ENCODE results near the gene PINK1.

DNA sequence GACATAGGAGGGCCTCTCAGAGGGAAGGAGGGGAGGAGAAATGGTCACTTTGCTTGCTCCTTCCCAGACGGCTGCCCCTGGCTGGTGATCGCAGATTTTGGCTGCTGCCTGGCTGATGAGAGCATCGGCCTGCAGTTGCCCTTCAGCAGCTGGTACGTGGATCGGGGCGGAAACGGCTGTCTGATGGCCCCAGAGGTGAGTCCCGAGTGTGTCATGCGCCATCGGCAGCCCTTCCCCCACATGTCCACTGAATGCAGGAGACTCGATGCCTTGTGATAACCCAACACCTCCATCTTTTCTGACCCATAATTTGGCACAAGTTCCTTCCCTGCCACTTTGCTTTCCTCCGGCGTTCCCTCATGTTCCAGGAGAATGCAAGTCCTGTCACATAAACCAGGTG lies 15.2 kb downstream of the PINK1 start:
- TF ChIP-seq, protein P1, sequence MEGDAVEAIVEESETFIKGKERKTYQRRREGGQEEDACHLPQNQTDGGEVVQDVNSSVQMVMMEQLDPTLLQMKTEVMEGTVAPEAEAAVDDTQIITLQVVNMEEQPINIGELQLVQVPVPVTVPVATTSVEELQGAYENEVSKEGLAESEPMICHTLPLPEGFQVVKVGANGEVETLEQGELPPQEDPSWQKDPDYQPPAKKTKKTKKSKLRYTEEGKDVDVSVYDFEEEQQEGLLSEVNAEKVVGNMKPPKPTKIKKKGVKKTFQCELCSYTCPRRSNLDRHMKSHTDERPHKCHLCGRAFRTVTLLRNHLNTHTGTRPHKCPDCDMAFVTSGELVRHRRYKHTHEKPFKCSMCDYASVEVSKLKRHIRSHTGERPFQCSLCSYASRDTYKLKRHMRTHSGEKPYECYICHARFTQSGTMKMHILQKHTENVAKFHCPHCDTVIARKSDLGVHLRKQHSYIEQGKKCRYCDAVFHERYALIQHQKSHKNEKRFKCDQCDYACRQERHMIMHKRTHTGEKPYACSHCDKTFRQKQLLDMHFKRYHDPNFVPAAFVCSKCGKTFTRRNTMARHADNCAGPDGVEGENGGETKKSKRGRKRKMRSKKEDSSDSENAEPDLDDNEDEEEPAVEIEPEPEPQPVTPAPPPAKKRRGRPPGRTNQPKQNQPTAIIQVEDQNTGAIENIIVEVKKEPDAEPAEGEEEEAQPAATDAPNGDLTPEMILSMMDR (IDR thresholded peaks at IDR 0.05; ENCODE audit: low read depth, low read length), result no peak
- TF ChIP-seq EZH2phosphoT487 (IDR thresholded peaks at IDR 0.05; ENCODE audit: low read depth), result no peak
